CD4-positive, alpha-beta T cell treated with Interleukin-1 beta for 1 hour (primary cell): ENCODE measurements around the gene KIF20B.
"Not testable (repeated sequence)": the region's sequence is repeated elsewhere in the genome, so short reads cannot be mapped to it uniquely, and the experiment has no call there.

Experiments
- DNase-seq, 2 donors: peaks; one replicate each; pipeline ENCODE4 v3.0.0-alpha.2; 2020 to 2022

KIF20B gene

DNA sequence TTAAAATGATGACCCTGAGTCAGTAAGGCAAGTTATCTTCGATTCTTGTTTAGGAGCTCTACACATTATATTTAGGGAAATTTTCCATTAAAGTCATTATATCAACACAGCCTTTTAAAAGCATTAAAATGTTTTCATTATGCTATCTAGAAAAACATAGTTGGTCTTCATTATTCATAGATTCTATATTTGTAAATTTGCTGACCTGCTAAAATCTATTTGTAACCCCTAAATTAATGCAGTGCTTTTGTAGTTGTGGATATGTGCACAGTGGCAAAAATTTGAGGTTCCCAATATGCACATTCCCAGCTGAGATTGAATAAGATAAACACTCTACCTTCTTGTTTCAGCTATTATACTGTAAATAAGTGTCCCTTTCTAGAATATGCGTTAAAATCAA is 81.1 kb downstream of the KIF20B start:
- DNase-seq: no peak

DNA sequence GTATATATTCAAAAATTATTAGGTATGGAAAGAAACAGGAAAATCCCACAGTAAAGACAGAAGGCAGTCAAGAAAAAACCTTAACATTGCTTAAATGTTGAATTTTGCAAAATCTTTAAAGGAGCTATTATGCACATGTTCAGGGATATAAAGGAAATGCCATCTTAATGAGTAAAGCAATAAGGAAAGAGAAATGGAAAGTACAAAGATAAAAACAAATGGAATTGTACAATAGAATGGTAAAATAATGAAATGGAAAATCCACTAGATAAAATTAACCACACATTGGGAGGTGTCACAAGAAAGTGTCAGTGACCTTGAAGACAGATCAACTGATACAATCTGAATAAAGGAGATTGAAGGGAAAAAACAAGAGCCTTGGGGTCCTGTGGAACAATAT is 82.0 kb downstream of the KIF20B start:
- no peak for DNase-seq

DNA sequence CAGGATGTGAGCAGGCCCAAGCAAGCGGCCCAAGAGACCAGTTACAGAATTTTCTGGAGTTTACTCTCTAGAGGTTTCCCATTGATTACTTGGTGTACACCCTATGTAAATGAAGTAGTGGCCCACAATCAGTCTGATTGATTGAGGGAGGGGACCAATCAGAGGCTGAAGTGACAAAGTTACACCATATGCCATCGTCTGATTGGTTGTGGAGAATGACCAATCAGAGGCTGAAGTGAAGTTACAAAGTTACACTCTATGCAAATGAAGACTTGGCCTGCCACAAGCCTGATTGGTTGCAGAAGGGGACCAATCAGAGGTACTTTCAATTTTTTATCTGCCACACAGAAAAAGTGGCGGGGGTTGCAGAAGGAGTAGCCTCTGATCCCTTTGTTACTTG is 83.7 kb downstream of the KIF20B start:
- DNase-seq: no peak

DNA sequence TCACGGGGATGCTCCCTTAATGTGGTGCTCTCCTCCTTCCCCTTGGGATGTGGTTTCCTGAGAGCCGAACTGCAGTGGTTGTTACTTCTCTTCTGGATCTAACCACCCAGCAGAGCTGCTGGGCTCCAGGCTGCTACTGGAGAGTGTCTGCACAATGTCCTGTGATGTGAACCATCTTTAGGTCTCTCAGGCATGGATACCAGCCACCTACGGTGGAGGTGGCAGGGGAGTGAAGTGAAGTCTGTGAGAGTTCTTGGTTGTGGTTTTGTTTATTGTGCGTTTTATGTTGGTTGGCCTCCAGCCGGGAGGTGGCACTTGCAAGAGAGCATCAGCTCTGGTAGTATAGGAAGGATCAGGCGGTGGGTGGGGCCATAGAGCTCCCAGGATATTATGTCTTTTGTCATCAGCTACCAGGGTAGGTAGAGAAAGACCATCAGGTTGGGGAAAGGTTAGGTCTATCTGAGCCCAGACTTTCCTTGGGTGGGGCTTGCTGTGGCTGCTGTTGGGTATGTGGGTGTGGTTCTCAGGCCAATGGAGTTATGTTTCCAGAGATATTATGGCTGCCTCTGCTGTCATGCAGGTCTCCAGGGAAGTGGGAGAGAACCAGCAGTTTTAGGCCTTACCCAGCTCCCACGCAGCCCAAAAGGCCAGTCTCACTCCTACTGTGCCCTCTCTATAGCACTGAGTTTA is 87.9 kb downstream of the KIF20B start:
- DNase-seq: no peak

DNA sequence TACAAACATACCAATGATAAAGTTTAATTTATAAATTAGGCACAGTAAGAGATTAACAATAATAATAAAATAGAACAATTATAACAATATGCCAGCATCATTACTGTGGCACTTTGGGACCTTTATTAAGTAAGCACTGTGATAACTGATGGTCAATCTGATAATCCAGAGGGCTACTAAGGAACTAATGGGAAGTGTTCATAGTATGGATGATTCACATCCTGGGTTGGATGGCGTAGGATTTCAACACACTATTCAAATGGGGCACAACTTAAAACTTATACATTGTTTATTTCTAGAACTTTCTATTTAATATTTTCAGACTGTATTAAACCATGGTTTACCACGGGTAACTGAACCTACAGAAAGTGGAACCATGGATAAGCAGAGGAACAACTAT is 90.8 kb downstream of the KIF20B start:
- no peak for DNase-seq

DNA sequence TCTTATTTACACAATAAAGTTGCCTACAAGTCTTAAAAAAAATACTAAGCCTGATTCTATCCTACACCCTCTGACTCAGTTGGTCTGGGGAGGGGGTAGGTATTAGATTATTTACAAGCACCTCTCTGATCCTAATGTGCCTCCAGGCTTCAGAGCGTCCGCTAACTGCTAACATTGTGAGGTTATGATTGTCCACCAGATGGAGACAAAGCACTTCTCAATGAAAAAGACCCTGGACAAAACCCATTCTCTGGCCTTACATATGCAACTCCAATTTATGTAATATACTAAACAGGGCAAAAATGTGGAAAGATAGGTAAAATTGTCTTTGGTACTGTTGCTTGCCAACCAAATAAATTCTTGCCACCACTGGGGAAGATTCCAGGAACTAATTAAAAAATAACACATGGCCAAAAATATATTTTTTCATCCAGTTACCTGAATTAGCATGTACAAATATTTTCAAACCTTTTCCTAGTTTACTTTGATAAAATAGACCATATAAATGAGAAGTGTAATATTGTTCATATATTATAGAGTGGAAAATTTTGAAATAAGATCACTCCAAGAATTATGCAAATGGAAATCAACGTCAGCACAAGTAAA is 92.4 kb downstream of the KIF20B start:
- DNase-seq: peak; percentile 47 to 64

DNA sequence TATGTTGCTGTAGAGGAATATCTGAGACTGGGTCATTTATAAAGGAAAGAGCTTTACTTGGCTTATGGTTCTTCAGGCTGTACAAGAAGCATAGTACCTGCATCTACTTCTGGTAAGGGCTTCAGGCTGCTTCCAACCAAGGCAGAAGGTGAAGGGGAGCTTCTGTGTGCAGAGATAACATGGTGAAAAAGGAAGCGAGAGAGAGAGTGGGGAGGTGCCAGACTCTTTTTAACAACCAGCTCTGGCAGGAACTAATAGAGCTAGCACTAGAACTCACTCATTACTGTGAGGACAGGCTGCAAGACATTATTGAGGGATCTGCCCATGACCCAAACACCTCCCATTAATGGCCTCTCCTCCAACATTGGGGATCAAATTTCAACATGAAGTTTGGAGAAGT is 94.5 kb downstream of the KIF20B start:
- DNase-seq: no peak

DNA sequence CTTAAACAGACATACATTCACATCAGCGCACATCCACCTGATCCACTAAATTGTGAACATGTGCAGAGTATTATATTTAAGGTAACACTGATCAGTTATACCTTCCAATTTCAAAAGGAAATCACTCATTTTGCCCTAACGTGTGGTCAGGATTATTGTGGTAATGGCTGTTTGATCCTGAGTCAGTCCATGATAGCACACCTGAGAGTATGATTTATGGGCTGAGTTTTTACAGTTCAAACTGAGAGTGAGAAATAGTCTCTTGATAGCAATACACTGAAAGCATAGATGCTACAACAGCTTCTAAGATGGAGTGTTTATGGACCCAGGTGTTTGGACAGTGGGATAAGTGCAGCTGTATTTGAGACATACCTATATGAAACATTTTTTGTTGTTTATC is 96.7 kb downstream of the KIF20B start:
- no peak for DNase-seq

DNA sequence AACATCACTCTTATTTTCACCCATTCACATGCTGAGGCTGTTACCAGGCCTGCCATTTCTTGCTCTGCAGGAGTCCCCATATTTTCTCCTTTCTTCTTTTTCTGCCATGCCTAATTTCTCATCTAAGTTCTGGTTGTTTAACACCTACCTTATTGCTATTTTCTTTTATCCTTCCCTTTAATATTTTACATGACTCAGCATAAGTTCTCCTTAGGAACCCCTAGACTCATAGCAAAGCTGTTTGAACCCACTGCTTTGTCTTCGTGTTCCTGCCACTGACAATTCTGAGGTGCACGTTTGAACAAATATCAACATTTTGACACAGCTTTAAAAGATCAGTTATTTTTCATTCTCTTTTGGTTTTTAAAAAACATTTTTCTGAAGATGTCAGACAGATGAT is 98.2 kb downstream of the KIF20B start:
- no peak for DNase-seq

DNA sequence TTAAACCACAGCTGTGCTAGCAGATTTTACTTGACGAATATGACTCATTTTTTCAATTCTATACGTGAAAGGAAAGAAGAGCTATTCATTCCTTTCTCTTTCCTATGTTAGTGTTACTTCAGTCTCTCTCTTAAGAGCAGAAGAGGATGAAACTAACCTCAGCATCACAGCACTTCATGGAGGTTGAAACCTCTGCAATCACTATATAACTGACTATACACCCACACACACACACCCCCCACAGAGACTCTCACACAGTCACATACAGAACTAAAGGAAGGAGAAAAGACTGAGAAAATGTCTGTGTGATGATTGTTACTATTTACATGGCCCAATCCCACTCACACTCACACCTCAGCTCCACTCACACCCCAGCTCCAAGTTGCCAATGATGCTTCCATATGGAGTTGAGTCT is 104.2 kb downstream of the KIF20B start:
- DNase-seq: no peak

DNA sequence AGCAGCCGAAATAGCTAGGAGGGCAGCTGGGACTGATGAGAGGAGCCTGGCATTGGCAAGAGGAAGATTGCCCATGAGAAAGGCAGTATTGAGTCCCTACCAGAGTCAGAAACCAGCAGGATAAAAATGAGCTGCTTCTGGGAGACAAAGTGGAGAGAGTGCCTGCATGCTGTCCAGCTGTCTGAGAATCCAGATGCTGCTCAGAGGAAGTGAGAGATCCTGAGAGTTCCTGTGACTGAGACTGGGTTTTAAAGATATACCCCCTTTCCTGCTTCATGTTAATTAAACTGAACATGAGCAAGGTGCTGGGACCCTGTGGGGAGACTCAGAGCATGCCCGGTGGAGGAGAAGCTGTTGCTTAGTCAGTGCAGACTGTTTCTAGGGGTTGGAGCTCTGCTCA is 107.5 kb downstream of the KIF20B start:
- no peak for DNase-seq

DNA sequence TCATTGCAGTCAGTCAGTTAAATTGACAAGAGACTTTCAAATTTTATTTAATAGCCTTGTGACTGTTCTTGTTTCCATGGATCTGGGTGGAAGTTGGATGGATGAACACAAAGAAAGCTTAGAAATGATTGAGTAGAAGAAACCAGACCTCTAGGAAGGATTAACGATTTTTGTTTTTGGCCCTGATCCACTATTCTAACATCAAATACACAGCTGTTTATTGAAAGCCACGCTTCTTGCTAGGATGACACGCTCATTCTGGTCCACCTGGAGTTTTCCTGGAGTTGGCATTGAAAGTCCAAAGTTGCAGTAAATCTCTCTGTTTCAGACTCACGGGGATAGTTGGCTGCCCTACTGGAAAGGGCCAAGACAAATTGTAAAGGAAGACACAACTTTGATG is 108.4 kb downstream of the KIF20B start:
- no peak for DNase-seq

DNA sequence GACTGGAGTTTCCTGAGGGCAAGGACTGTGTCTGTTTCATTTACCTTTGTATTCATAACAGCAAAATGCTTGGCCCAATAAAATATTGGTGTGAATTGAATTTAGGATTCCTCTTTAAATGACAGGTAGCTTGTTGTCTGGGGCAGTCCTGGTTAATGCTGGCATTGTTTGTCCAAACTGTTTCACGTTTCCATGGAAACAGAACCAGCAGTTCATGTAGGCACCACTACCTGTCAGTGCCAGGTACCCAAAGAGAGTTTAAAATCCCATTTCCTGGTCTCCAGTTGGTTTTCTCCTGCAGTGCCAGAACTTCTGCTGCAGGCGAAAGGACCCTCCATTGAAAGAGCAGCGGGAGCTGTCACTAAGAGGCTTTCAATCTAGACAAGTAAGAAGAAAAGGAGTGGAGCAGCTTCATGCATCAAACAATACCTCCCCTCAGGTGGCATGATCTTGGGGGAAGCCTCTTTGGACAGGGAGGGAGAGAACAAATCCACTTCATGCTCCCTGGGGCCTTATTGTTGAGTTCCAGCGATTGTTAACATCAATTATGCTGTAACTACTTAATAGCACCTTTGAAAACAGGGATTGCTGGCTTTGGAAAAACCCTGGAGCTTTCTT is 109.6 kb downstream of the KIF20B start:
- DNase-seq: no peak

DNA sequence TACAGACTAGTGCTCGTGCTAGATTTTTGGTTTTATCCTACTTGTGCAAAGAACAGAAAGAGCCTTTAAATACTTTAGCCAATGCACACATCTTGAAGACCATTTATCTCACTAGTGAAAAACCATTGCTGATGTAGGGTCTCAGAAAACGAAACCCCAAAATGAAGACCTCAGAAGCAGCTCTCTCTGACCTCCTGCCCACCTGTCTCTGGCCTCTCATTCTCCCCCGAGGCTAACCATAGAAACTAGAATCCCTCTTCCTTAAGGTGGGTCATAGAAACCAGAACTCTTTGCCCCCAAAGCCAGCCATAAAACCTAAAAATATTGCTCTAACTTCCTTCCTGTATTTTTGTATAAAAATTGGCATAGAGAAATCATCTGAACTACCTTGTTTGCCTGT is 112.2 kb downstream of the KIF20B start:
- no peak for DNase-seq

DNA sequence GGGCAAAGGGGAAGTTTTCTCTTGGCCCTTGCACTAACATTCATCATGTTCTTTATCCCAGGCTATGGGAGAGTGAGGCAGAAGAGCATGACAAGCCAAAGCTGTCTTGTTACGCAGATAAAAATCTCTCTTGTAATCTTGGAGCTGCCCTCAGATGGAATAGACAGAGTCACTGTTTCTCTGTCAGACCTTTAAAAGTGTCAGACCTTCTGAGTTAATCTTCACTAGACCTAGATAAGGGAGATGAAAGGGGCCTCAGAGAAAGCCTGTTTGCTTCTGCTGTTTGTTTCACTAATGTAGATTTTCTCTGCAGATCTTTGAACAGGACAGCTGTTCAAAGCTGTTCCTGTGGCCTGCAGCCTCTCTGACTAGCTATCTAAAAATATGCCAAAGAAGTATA is 112.9 kb downstream of the KIF20B start:
- no peak for DNase-seq

DNA sequence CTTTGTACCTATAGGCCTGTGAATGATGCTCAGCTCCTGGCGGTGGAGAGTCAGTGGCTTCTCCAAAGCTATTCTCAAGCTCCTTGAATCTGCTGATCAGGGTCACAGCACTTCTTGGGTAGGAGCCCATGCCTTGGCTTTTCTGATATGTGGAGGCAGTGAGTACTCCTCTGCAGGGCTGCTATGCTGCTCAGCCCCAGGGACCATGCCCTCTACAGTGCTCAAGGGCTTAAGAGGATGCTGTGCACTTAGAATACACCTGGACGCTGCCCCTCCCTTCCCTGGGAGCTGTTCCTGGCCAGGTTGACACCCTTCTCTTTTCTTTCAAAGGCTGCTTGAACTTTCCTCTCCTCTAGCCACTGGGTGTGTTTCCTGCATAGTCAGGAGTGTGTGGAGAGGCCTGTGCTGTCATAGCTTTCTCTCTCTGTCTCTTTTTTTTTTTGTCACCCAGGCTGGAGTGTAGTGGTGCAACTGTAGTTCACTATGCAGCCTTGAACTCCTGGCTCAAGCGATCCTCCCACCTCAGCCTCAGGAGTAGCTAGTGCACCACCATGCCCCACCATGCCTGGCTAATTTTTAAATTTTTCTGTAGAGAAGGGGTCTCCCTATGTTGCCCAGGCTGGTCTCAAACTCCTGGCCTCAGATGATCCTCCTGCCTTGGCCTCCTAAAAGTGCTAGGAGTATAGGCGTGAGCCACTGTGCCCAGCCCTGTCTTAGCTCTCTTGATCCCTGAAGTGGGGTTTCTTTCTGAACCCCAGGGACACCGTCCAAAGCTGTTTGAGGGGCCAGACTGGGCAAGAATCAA is 113.9 kb downstream of the KIF20B start:
- no peak for DNase-seq

DNA sequence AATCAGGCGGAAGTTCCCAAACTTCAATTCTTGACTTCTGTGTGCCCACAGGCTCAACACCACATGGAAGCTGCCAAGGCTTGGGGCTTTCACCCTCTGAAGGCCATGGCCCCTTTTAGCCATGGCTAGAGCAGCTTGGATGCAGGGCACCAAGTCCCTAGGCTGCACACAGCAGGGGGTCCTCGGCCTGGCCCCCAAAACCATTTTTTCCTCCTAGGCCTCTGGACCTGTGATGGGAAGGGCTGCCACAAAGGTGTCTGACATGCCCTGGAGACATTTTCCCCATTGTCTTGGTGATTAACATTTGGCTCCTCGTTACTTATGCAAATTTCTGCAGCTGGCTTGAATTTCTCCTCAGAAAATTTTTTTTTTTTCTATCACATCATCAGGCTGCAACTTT is 117.6 kb downstream of the KIF20B start:
- not testable (repeated sequence) for DNase-seq
